AG04449 (cell line): Measurements from ENCODE around the gene ARHGAP15.

ENCODE experiments used
- CTCF ChIA-PET: fragments of 350-600 bp; formaldehyde crosslinking; extraction: SDS; loops from one replicate; lab custom pipeline; 2021; ENCODE audit warnings: antibody characterized with exemption; lab: Yijun Ruan, JAX
- POLR2A ChIA-PET: fragments of 400-600, 350-600 bp; formaldehyde crosslinking; extraction: SDS; loops from one replicate; lab custom pipeline; 2020; ENCODE audit warnings: antibody characterized with exemption, inconsistent platforms; lab: Yijun Ruan, JAX
- DNase-seq: peaks from one replicate; pipeline ENCODE4 v3.0.0-alpha.2; 2010; ENCODE audit warnings: low read depth, low spot score
- H3K4me3 ChIP-seq: 2 replicates; pipeline ENCODE4 v1.5.1; 2011; ENCODE audit warnings: low read depth, mild to moderate bottlenecking, control low read depth, low read length
- TF ChIP-seq, protein P1 (sequence below): IDR thresholded peaks from one replicate; pipeline ENCODE4 v1.5.1; 2011; ENCODE audit warnings: mild to moderate bottlenecking, moderate library complexity, low read length, control low read depth, inconsistent platforms; ENCODE audit not compliant: insufficient read depth; ENCODE audit errors: missing control alignments

ARHGAP15 gene

DNA sequence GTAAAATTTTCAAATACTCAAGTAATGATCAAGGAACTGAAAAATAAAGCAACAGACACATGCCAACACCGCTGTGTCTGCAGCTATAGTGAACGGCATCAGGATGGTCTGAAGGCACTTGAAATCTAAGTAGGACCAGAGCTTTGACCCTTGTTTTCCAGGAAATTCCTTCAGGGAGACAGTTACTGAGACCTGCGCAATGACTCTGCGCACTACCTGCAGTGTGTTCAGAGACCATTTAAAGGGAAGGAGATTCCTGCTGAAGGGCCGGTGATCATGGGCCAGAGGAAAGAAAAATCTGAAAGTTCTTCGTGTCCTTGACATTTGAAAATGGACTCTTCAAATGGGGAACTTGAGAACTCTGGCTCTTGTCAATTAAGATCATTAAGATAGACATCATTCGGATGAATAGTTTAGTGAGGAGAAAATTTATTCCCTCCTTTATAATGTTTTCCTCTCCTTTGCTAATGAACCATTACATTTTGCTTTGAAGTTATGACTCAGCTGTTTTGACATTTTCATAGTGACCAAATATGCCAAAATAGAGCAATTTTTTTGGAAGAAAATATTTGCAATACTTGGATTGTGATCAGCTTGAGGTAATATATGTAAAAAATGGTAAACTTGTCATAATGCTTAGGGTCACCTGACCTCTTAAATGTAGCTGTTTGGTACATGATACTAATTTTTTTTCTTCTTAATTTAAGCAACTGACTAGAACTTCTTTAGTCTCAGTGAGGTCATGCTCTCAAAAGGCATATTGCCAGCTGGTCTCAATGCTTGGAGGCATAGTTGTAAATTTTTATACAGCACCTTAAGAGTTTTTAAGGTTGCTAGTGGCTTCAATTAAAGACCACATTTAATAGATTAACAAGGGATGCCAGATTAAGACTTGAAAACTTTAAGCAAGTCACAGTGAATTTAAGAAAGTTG lies 329.3 kb downstream of the ARHGAP15 start:
- no peak overlapping the region for H3K4me3 ChIP-seq
- ChIA-PET CTCF (no interaction called here), POLR2A (no interaction called here)
- DNase-seq = no peak
- TF ChIP-seq, protein P1, sequence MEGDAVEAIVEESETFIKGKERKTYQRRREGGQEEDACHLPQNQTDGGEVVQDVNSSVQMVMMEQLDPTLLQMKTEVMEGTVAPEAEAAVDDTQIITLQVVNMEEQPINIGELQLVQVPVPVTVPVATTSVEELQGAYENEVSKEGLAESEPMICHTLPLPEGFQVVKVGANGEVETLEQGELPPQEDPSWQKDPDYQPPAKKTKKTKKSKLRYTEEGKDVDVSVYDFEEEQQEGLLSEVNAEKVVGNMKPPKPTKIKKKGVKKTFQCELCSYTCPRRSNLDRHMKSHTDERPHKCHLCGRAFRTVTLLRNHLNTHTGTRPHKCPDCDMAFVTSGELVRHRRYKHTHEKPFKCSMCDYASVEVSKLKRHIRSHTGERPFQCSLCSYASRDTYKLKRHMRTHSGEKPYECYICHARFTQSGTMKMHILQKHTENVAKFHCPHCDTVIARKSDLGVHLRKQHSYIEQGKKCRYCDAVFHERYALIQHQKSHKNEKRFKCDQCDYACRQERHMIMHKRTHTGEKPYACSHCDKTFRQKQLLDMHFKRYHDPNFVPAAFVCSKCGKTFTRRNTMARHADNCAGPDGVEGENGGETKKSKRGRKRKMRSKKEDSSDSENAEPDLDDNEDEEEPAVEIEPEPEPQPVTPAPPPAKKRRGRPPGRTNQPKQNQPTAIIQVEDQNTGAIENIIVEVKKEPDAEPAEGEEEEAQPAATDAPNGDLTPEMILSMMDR = no peak

DNA sequence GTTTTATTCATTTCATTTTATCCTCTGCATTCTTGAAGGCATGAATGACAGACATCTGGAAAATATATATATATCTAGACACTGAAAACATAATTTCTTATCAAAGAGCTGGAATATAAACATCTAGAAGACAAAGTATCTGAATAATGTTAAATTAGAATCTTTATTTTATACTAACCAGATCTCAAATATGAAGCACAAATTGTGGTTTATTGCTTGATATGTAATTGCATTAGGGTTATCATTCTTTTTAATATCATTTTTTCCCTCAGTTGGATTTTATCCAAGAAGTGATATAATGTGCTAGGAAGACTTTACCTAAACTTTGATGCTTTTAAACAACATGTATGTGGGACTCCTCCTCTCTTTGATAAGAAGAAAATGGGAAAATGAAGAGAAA lies 331.2 kb downstream of the ARHGAP15 start:
- POLR2A ChIA-PET = no interaction called here
- DNase-seq = no peak
- H3K4me3 ChIP-seq = no peak overlapping the region
- CTCF ChIA-PET = no interaction called here
- TF ChIP-seq, protein P1 = no peak

DNA sequence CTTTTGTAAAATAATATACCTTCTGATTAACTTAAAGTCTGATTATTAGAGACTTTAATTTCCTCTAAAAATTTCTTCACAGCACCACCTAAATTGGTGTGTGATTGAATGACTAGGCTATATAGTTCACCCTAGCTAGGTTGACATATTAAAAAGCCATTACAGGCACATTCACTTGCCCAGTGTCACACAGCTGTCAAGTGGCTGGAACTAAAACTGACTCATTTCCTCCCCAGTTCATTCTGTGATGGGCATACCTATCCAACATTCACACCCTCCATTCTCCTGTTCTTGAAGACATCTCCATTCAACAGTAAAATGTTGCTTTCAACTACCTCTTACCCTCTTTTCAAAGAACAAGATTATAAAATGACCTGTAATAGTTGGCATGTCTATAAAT lies 334.5 kb downstream of the ARHGAP15 start:
- POLR2A ChIA-PET = no interaction called here

DNA sequence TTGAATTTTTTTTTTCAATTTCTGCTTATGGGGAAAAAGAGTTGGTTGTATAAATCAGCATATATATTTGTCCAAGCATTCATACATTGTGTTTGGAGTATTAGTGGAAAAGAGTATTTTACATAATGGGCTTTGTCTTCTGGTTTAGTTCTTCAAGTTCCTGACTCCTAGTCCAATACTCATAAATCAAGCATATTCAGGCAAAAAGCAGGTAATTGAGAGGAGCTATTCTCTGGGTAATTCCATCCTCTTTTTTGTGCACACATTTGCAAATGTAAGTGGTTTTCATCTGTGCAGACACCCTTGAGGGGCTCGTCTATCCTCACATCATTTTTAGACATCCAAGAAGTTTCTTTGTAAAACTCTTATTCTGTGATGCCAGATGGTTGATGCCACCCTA lies 337.2 kb downstream of the ARHGAP15 start:
- TF ChIP-seq, protein P1 = no peak
- DNase-seq = no peak
- H3K4me3 ChIP-seq = no peak overlapping the region
- CTCF ChIA-PET = no interaction called here
- POLR2A ChIA-PET = no interaction called here

More for the DNA sequence above, 334.5 kb downstream of the ARHGAP15 start:
- DNase-seq = no peak
- CTCF ChIA-PET = no interaction called here
- TF ChIP-seq, protein P1 = no peak
- H3K4me3 ChIP-seq = no peak overlapping the region

DNA sequence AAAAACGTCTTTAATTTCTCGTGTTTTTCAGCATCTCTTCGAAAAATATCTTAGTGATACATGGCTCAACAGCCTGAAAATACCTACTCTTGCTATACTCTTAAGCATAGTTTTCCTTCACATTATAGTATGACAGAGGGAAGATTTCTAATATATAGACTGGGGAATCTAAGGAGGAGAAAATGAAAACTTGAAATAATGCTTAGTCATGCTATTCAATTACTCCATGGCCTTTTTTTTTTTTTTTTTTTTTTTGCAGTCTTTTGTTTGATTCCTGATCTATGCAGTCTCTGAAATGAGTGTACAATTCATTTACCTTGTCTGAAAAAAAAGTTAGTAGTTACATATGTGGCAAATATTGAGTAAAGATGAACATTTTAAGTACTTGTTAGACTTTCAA lies 337.8 kb downstream of the ARHGAP15 start:
- TF ChIP-seq, protein P1 = no peak
- POLR2A ChIA-PET = no interaction called here
- CTCF ChIA-PET = no interaction called here
- no peak overlapping the region for H3K4me3 ChIP-seq
- DNase-seq = no peak

DNA sequence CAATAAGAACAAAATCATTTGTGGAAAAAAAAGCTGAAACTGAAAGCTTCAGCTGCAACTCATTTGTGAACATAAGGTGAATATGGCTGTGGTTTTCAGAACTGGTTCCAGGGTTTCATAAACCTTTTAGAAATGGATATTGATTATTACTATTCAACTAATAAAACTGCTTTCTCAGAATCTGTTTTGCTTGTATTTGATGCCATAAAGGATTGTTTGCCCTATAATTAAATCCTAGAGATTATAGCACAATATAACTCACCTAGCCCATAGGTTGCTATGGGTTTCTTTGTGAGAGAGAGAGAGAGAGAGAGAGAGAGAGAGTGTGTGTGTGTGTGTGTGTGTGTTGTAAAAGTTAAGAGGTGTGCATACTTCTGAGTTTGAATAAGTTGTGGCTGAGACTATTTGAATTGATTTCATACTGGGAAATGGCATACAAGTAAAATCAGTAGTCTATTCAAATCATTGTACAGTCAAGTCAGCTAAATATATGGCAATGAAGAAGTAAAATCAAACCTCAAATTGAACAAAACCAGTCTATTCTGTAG lies 339.2 kb downstream of the ARHGAP15 start:
- DNase-seq = no peak
- TF ChIP-seq, protein P1 = no peak
- POLR2A ChIA-PET = no interaction called here

More for the DNA sequence above, 339.2 kb downstream of the ARHGAP15 start:
- CTCF ChIA-PET = no interaction called here
- no peak overlapping the region for H3K4me3 ChIP-seq
